ENCODE measurements around the gene ROM1.

DNA sequence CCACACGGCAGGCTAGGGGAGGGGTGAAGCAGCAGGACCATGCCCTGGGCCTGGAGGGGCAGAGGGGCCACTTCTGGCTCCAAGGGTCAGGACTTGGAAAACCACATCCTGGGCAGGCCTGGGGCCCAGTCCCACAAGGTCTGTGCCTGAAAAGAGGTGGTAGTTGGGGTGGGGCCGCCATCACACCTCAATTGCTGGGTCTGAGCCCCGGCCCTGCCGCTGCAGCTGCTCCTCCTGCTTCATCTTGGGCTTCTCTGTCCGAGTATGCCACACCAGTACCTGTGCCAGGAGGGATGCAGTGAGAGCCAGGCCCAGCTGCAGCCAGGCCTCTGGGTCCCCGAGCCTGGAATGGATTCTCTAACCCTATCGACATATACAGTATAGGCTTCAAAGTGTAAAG, 2.5 kb downstream of the ROM1 start:
- no peak for TF ChIP-seq POLR2A (IDR thresholded peaks at IDR 0.05)
- TF ChIP-seq, protein P1, sequence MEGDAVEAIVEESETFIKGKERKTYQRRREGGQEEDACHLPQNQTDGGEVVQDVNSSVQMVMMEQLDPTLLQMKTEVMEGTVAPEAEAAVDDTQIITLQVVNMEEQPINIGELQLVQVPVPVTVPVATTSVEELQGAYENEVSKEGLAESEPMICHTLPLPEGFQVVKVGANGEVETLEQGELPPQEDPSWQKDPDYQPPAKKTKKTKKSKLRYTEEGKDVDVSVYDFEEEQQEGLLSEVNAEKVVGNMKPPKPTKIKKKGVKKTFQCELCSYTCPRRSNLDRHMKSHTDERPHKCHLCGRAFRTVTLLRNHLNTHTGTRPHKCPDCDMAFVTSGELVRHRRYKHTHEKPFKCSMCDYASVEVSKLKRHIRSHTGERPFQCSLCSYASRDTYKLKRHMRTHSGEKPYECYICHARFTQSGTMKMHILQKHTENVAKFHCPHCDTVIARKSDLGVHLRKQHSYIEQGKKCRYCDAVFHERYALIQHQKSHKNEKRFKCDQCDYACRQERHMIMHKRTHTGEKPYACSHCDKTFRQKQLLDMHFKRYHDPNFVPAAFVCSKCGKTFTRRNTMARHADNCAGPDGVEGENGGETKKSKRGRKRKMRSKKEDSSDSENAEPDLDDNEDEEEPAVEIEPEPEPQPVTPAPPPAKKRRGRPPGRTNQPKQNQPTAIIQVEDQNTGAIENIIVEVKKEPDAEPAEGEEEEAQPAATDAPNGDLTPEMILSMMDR (IDR thresholded peaks at IDR 0.05): no peak

All from prostate gland (tissue), 2 donors.